ENCODE measurements around the gene ANAPC16.
"Not testable (repeated sequence)": the region's sequence is repeated elsewhere in the genome, so short reads cannot be mapped to it uniquely, and the experiment has no call there.

ANAPC16 gene

DNA sequence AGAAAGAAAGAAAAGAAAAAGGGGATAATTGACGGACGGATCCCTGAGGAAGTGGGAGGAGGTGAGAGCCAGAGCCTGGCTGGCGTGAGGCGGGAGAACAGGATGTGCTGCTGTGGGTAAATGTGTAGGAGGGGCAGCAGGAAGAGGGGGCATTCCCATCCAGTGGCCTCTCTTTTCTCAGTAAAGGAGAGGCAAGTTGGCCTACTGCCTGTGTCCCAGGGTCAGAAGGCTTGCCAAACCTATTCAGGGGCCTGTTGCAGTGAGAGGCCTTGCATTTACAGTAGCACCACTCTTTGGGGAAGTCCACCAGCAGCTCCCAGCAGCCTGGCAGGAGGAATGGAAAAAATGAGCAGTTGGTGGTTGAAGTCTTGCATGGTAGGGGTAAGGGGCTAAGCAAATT, 26.9 kb downstream of the ANAPC16 start:
- no peak for DNase-seq (ENCODE audit: low read depth in 2 of 2, low spot score in 1 of 2)

DNA sequence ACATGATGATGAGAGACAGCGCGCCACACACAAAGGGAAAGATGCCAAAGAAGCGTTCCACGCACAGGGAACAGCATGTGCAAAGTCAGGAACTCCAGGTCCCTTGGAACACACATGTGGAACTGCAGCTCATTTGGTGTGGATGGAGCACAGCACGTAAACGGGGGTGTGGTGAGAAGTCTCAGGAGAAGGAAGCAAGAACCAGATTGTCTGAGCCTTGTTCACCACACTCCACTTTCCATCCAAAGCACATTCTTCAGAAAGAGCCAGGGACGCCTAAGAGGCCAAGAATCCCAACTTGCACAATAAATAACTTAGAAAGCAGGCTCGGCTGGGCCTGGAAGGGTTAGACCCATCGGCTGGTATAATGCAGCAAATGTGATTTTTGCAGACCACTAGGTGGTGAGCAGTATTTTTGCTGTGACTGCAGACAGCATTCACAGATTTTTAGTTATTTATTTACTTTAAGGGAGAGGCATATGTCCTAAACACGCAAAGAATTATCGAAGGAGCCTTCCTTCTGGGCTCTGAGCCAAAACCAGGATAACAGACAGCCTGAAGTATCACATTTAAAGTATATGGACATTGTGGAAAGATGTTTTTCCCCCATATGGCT, 28.1 kb downstream of the ANAPC16 start:
- DNase-seq (ENCODE audit: low read depth in 2 of 2, low spot score in 1 of 2): no peak

DNA sequence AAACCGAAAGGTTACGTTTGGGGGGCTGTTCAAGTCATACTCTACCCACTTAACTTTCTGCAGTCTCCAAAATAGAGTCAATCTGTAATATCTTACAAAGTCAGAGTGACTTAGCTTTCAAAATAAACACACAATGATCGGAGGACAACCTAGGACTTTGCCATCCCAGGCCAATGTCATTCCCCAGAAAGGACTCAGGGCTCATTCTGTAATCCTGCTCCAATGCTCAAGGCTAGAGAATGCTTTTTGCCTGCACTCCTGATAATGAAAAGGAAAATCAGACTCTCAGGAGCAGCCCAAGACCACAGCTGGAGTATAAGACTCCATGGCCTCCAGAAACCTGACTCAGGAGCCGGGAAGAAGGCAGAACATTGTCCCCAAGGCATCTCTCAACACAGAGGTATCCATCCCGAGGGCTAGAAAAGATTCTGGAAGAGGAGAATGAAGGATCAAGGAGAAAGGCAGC, 28.8 kb downstream of the ANAPC16 start:
- DNase-seq (ENCODE audit: low read depth in 2 of 2, low spot score in 1 of 2): no peak

DNA sequence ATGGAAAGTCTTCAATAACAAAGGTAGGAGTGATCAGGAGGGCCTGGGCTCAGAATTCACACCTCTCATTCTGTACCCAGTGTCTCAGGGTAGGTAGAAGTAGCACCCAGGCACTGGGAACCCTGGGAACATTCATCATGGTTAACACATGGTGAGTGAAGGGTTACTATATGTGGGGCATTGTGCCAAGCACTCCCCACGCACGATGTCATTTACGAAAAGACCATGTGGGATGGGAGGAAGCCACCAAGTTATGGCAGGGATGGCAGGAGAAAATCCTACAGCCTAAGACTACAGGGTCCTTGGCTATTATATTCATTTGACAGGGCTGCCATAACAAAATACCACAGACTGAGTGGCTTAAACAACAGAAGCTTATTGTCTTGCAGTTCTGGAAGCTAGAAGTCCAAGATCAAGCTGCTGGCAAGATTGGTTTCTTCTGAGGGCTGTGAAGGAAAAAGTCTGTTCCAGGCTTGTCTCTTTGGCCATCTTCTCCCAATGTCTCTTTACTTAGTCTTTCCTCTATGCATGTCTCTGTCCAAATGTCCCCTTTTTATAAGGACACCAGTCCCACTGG, 30.2 kb downstream of the ANAPC16 start:
- no peak for DNase-seq (ENCODE audit: low read depth in 2 of 2, low spot score in 1 of 2)

DNA sequence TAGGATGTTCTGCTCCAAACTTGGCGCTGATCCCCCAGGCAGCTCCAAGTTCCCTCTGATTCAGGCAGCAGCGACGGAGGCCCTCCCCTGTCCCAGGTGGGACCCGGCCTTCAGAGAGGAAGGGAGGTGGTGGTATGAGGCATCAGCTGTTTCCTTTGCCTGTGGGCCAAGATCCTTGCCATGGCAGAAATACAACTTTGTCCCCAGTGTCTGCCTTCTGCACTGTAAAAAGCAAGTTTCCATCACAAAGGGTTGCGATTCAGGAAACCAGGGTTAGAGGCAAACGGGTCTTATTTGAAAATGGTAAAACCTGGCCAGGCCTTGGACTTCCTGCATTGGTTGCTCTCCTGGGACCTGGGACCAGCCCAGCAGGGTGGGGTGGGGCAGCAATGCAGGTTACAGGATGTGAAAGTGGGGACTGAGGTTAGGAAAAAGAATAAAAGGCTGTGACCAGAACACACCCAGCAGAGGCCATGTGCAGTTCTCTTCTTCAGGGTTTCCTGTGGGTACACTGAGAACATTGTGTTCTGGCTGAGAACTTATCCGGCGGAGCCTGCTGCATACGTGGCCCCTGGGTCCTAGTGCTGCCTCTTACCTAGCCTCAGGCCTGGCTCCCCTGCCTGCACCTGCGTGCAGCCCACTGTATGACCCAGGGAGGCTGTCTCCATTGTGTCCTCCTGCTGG, 32.8 kb downstream of the ANAPC16 start:
- peak in 1 of 2 donors; percentile 52 for DNase-seq (ENCODE audit: low read depth in 2 of 2, low spot score in 1 of 2)

DNA sequence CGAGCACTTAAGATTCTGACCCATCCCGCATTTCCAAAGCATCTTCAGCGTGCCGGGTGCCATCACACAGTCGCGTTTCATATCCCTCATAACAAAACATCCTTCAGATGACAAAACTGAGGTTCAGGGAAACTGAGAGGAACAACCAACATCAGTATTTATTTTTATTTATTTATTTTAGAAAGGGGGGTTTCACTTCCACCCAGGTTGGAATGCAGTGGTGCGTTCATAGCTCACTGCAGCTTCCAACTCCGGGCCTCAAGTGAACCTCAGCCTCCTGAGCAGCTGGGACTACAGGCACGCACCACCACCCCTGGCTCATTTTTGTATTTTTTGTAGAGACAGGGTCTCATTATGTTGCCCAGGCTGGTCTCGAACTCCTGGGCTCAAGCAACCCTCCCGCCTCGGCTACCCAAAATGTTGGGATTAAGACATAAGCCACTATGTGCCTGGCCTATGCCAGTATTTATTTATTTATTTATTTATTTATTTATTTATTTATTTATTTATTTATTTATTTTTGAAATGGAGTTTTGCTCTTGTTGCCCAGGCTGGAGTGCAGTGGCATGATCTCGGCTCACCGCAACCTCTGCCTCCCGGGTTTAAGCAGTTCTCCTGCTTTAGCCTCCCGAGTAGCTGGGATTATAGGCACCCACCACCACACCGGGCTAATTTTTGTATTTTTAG, 33.5 kb downstream of the ANAPC16 start:
- DNase-seq (ENCODE audit: low read depth in 2 of 2, low spot score in 1 of 2): not testable (repeated sequence)

DNA sequence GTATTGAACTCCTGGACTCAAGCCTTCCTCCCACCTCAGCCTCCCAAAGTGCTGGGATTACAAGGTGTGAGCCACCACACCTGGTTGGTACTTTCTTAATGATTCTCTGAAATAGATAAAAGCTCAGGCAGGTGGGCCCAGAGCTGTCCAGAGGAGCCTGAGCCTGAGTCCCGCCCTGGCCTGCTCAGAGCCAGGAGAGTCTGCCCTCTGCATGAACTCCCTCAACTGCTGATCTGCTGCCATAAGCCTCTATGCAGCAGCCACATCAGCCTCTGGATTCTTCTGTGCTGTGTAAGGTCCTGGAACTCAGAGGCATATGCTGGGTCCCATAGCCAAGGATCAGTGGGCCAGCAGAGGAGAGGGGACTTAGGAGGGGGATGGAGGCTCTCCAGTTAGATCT, 34.9 kb downstream of the ANAPC16 start:
- DNase-seq (ENCODE audit: low read depth in 2 of 2, low spot score in 1 of 2): no peak

DNA sequence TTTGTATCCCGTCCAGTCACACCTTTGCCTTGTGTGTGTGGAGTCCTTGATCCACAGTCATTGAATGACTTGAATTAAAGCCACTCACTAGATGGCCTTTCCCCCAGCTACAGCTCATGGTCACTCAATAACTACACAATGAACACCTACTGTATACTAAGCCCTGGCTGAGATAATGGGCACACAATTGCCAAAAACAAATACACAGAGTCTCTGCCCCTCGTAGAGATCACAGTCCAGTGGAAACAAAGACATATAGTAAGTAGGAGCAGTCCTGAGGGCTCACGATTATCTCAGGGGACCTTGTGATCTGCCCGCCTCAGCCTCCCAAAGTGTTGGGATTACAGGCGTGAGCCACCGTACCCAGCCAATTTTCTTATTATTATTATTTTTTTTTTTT, 35.8 kb downstream of the ANAPC16 start:
- DNase-seq (ENCODE audit: low read depth in 2 of 2, low spot score in 1 of 2): no peak

DNA sequence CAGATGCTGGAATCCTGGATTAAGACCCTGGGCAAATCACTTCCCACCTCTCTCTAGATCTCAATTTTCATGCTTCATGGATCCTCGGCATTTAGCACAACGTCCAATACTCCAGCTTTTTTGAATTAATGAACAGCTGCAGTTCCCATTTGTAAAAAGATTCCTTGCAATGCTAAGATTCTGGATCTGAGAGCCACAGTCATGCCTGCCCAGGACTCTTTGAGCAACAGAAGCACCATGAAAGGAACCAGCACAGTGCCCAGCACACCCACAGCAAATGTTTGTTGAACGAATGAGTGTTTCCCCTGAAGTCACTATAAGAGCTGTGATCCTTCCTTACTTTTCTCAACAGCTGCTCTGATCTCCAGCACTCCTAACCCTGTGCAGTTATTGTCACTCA, 37.2 kb downstream of the ANAPC16 start:
- no peak for DNase-seq (ENCODE audit: low read depth in 2 of 2, low spot score in 1 of 2)

DNA sequence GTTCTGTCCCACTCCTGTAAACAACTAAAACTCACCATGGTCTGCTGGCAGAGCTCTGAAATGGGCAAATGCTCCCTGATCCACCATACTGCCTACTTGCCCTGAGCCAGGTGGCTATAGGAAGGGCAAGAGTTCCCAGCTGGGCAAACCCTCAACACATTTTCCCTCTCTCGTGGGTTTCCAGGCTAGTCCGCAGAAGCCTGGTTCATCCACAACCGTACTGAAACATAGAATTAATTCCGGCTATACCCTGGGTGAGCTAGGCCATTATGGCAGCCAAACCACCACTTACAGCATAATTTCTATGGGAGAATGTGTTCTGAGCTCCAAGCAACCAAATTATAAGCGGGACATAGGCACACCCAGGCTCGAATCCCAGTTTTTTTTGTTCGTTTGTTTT, 37.8 kb downstream of the ANAPC16 start:
- no peak for DNase-seq (ENCODE audit: low read depth in 2 of 2, low spot score in 1 of 2)

DNA sequence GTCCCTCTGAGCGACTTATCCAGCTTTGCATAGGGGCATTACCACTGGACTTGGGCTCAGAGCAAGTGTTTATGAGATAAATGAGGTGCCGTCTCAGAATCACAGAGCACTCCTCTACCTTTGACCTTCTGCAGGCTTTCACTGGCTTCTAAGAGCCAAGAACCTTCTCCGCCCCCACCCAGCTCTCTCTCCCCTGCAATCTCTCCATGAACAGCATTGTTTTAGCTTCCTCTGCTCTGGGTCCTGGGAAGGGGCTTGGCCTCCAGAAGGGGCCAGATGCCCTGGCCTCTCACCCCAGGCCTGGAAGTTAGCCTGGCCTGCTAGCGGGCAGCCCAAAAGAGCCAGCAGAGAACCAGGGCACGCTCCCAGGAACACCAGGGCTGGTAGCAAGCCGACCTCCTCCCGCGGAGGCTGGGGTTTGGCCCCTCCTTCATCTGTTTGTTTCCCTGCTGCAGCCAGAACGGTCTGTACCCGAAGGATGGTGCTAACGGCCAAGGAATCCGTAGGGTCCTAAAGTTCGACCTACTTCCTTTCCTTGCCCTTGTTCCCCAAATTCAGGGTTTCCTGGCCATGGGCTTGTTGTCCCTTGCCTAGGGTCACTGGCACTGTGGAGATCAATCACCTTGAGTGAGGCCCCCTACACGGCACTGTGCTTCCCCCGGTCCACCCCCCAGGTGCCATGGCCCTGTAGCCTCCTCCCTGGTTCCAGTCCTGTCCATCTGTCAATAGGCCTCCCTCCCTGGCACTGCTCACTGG, 39.2 kb downstream of the ANAPC16 start:
- DNase-seq (ENCODE audit: low read depth in 2 of 2, low spot score in 1 of 2): no peak

DNA sequence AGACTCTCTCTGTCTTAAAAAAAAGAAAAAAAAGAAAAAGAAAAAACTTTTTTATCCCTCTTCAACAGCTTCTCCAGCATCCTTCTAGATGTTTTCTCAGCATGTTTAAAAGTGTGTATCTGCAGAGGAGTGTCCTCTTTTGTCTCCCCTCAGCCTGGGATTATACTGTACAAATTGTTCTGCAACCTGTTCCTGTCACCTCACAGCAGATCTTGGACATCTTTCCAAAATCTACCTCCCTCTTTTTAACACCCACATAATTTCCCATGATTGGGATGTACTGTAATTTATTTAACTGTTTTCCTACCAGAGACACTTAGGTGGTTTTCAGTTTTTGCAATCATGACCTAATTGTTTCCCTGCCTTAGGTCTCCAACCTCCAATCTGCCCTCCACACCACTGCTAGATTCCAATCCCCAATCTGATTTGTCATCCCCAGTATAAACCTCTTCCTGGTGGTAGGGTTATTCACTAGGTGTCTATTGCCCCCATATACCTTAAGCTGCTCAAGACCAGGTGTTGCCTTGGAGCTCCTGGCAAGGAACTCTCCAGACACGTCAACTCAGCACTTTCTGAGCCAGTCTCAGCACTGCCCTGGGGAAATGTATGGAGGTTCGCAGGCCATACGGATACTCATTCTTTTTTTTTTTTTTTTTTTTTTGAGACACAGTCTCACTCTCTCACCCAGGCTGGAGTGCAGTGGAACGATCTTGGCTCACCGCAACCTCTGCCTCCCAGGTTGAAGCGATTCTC, 40.3 kb downstream of the ANAPC16 start:
- no peak for DNase-seq (ENCODE audit: low read depth in 2 of 2, low spot score in 1 of 2)

DNA sequence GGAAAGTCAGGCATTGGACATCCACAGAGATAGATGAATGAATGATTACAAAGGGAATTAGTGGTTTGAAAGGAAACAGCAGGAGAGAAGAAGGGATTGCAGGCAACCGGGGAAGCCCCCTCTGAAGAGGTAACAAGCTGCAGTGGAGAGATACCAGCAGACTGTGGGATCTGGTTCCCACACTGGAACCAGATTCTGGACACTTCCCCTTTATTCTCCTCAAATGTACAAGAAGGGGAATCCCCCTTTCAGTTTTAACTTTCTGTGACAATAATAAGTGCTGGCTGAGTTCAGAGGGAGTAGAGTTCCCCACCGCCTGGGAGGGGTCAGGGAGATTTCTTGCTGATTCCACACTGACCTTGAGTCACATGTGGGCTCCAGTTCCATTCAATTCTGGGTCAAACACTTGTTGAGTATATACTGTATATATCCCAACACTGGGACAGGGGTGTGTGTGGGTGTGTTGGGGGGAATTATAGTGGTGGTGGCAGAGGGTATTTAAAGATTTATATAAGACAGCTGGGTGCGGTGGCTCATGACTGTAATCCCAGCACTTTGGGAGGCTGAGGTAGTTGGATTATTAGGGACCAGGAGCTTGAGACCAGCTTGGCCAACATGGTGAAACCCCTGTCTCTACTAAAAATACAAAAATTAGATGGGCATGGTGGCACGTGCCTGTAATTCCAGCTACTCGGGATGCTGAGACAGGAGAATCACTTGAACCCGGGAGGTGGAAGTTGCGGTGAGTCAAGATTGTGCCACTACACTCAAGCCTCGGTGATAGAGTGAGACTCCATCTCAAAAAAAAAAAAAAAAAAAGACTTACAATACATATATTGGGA, 41.5 kb downstream of the ANAPC16 start:
- DNase-seq (ENCODE audit: low read depth in 2 of 2, low spot score in 1 of 2): no peak

DNA sequence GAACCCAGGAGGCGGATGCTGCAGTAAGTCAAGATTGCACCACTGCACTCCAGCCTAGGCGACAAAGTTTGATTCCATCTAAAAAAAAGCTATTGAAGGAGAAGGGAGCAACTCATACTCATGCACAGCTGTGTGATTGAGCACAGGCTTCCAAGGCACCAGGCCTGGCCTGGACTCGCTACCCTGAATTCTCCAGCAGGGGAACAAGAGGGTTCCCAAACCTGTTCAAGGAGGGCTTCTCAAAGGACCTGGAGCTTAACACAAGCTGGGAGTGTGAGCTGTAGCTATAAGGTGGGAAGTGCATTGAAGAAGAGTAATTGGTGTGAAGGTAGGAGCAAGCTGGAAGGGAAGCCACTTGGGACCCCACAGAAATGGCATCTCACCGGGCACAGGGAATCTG, 42.8 kb downstream of the ANAPC16 start:
- DNase-seq (ENCODE audit: low read depth in 2 of 2, low spot score in 1 of 2): no peak

DNA sequence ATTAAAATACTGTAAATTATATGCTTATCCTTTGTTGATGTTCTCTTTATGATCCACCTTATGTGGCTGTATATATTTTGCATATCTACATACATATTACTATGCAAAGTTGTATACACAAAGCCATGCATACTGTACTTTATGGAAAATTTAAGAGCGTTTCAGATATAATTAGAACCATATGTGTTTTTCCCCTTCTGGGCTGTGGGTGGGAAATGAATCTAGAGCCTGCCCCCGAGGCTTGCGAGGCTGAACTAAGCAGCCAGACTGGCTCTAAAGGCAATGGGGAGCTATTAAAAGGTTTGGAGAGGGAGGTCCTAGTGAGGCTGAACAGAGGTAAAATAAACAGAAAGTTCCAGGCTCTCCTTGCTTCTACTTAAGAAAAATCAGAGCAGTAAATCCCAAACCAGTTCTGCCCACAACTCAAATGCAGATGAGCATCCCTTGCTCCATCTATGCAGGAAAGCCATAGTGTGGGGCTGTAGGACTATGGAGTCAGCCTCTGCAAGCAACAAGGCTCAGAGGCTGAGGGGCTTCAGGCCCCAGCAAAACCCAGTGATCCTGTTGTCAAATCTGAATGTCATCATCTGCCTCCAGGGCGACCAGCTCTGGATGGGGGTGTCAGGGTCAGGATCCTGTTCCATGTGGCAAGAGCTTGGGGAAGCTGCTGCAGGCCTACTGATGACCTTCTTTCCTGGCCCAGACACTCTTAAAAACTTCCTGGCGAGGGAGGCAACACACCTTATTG, 43.9 kb downstream of the ANAPC16 start:
- no peak for DNase-seq (ENCODE audit: low read depth in 2 of 2, low spot score in 1 of 2)

DNA sequence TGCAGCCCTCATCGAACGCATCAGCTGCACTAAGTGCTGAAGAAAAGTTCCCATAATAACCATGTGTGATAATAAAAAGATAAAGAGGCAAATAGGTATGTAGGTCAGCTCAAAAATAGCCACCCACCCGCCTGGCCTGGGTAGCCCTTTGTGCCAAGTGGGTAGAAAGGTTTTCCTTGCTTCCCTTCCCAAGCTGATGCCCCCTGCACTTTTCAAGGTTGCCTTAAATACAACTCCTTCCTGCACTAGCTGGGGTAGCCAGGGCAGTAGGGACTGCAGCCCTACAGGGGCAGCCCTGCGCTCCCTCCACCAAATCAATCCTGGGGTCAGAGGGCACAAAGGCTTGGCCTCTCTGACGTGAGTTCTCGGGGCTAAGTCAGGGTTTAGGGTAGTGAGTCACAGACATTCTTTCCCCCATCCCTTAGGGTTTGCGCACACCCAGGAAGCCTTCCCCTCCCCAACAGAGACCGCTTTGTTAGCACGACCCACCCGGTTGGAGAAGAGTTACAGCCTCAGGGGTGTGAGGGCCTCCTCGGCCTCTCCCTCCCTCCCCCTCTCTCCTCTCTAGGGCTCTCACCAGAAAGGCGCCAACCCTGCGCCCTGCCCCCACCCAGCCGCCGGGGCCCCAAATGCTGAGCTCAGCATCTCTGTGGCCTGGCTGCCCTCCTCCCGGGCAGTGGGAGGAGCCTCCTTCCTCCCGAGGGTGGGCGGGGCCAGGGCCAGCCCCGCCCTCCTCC, 44.6 kb downstream of the ANAPC16 start:
- peak in 1 of 2 donors; percentile 66 for DNase-seq (ENCODE audit: low read depth in 2 of 2, low spot score in 1 of 2)

DNA sequence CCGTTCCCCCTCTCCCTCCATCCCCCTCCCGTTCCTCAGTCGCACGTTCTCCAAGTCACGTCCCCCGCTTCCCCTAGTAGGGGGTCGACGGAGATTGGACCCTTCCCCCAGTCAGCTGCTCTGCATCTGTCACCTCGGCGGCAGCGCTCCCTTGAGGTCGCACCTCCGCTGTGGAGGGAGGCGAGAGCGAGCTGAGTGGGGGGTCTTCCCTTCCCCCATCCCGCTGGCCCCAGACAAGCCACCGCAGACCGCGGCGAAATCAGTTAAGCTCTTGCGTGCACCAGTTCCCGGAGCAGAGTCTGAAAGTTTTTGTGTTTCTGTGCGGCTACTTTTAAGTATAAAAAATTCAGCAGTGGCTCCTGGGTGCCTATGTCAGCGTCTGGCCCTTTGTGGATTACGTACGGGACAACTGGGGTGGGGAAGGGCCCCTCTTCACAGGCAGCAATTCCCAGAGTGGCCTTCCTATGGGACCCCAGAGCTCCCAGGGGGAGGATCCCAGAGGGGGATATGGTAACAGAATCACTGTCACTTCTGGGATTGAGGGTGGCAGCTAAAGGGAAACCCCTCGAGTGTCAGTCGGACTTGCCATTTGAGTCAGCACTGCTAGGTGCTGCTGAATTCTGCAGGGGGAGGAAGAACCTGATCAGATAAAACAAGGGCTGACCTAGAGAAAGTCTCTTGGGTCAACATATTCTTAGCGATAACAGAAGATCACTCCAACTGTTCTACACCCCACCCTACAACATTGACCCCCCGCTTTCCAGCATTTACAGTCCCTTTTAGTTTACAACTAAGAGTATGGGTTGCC, 45.4 kb downstream of the ANAPC16 start:
- peak in 1 of 2 donors; percentile 19 for DNase-seq (ENCODE audit: low read depth in 2 of 2, low spot score in 1 of 2)

Data from stimulated activated CD8-positive, alpha-beta memory T cell treated with anti-CD3 and anti-CD28 coated beads, Interleukin-4, amount 100 ng/mL, for 1 hour (primary cell).